ENCODE data around the gene SPATS2.

SPATS2 gene

GRCh38 chr12:49455501-49455900, 88.2 kb downstream of the SPATS2 start:
- in situ Hi-C loops (cut with MboI; ENCODE audit: low sequenced_read_pairs) = no loop called here

- in situ Hi-C loops (cut with MboI; ENCODE audit: low sequenced_read_pairs) = no loop called here
Observed at GRCh38 chr12:49456131-49456679, 88.9 kb downstream of the SPATS2 start.

GRCh38 chr12:49458816-49459215, 91.6 kb downstream of the SPATS2 start:
- in situ Hi-C loops (cut with MboI; ENCODE audit: low sequenced_read_pairs) = no loop called here

- in situ Hi-C loops (cut with MboI; ENCODE audit: low sequenced_read_pairs) = no loop called here
Observed at GRCh38 chr12:49461221-49461620, 94.0 kb downstream of the SPATS2 start.

GRCh38 chr12:49462083-49462744, 95.0 kb downstream of the SPATS2 start:
- in situ Hi-C loops (cut with MboI; ENCODE audit: low sequenced_read_pairs) = no loop called here

GRCh38 chr12:49465132-49465531, 97.9 kb downstream of the SPATS2 start:
- in situ Hi-C loops (cut with MboI; ENCODE audit: low sequenced_read_pairs) = no loop called here

GRCh38 chr12:49470986-49471385, 103.7 kb downstream of the SPATS2 start:
- in situ Hi-C loops (cut with MboI; ENCODE audit: low sequenced_read_pairs) = no loop called here

- in situ Hi-C loops (cut with MboI; ENCODE audit: low sequenced_read_pairs) = no loop called here
Observed at GRCh38 chr12:49471557-49471956, 104.3 kb downstream of the SPATS2 start.

- in situ Hi-C loops (cut with MboI; ENCODE audit: low sequenced_read_pairs) = no loop called here
Observed at GRCh38 chr12:49476091-49476490, 108.8 kb downstream of the SPATS2 start.

- in situ Hi-C loops (cut with MboI; ENCODE audit: low sequenced_read_pairs) = no loop called here
Observed at GRCh38 chr12:49478949-49479664, 111.8 kb downstream of the SPATS2 start.

GRCh38 chr12:49482095-49483051, 115.1 kb downstream of the SPATS2 start:
- in situ Hi-C loops (cut with MboI; ENCODE audit: low sequenced_read_pairs) = no loop called here

GRCh38 chr12:49483619-49484018, 116.4 kb downstream of the SPATS2 start:
- in situ Hi-C loops (cut with MboI; ENCODE audit: low sequenced_read_pairs) = no loop called here

- in situ Hi-C loops (cut with MboI; ENCODE audit: low sequenced_read_pairs) = no loop called here
Observed at GRCh38 chr12:49487605-49488004, 120.3 kb downstream of the SPATS2 start.

GRCh38 chr12:49489154-49489553, 121.9 kb downstream of the SPATS2 start:
- in situ Hi-C loops (cut with MboI; ENCODE audit: low sequenced_read_pairs) = no loop called here

GRCh38 chr12:49489720-49490119, 122.5 kb downstream of the SPATS2 start:
- in situ Hi-C loops (cut with MboI; ENCODE audit: low sequenced_read_pairs) = no loop called here

GRCh38 chr12:49491823-49492222, 124.6 kb downstream of the SPATS2 start:
- in situ Hi-C loops (cut with MboI; ENCODE audit: low sequenced_read_pairs) = no loop called here

GRCh38 chr12:49493900-49494299, 126.6 kb downstream of the SPATS2 start:
- in situ Hi-C loops (cut with MboI; ENCODE audit: low sequenced_read_pairs) = no loop called here

GRCh38 chr12:49496417-49497360, 129.4 kb downstream of the SPATS2 start:
- in situ Hi-C loops (cut with MboI; ENCODE audit: low sequenced_read_pairs) = no loop called here

- in situ Hi-C loops (cut with MboI; ENCODE audit: low sequenced_read_pairs) = no loop called here
Observed at GRCh38 chr12:49501895-49502294, 134.6 kb downstream of the SPATS2 start.

GRCh38 chr12:49502590-49502989, 135.3 kb downstream of the SPATS2 start:
- in situ Hi-C loops (cut with MboI; ENCODE audit: low sequenced_read_pairs) = no loop called here
